NCI-H1930 (cell line): Measurements from ENCODE around the gene CCZ1.
"Not testable (repeated sequence)": the region's sequence is repeated elsewhere in the genome, so short reads cannot be mapped to it uniquely, and the experiment has no call there.

Experiments
- DNase-seq, 2 experiments: peaks; one replicate each; lab custom pipeline; 2025; lab: John Stamatoyannopoulos, UW

Gene CCZ1

GRCh38 chr7:5916529-5916928 lies 18.0 kb downstream of the CCZ1 start:
- DNase-seq: not testable (repeated sequence)

- not testable (repeated sequence) for DNase-seq
Measured at GRCh38 chr7:5924180-5924579, 25.6 kb downstream of the CCZ1 start.

- DNase-seq: not testable (repeated sequence)
Measured at GRCh38 chr7:5924630-5925029, 26.1 kb downstream of the CCZ1 start.

- DNase-seq: not testable (repeated sequence)
Measured at GRCh38 chr7:5926263-5926870, 27.8 kb downstream of the CCZ1 start.

- DNase-seq: not testable (repeated sequence)
Measured at GRCh38 chr7:5930290-5930689, 31.8 kb downstream of the CCZ1 start.

GRCh38 chr7:5931250-5931649 lies 32.7 kb downstream of the CCZ1 start:
- DNase-seq: not testable (repeated sequence)

- DNase-seq: not testable (repeated sequence)
Measured at GRCh38 chr7:5931905-5932644, 33.5 kb downstream of the CCZ1 start.

- DNase-seq: not testable (repeated sequence)
Measured at GRCh38 chr7:5934945-5935450, 36.5 kb downstream of the CCZ1 start.

- not testable (repeated sequence) for DNase-seq
Measured at GRCh38 chr7:5963205-5963604, 64.7 kb downstream of the CCZ1 start.

GRCh38 chr7:5963810-5964209 lies 65.3 kb downstream of the CCZ1 start:
- not testable (repeated sequence) for DNase-seq

- not testable (repeated sequence) for DNase-seq
Measured at GRCh38 chr7:5970347-5970911, 71.9 kb downstream of the CCZ1 start, which contains the start of gene RSPH10B. Gene RSPH10B, minus strand, starts transcription at chr7:5970689. Its CDS starts 3,573 bp downstream, at chr7:5967116.

- not testable (repeated sequence) for DNase-seq
Measured at GRCh38 chr7:5973580-5973979, 75.0 kb downstream of the CCZ1 start.
